H1 (cell line): Measurements from ENCODE around the gene SIPA1L3. TPM values are rescaled to one million over a fixed set of nuclear protein-coding genes. Genes with fewer than 3 reads are reported as not detected.

ENCODE experiments used
- CEBPB ChIP-seq: IDR thresholded peaks from 2 replicates; pipeline ENCODE4 v1.6.1; 2012; ENCODE audit warnings: low read depth, low read length
- CREB1 ChIP-seq: IDR thresholded peaks from 2 replicates; pipeline ENCODE4 v1.6.1; 2012; ENCODE audit warnings: inconsistent platforms
- EGR1 ChIP-seq: IDR thresholded peaks from 2 replicates; pipeline ENCODE4 v1.6.1; 2011; ENCODE audit warnings: low read depth, low read length, borderline replicate concordance
- EZH2 ChIP-seq: fragments of 200-600 bp; sonication (generic); IDR thresholded peaks from 2 replicates; pipeline ENCODE4 v1.7.1; 2012; ENCODE audit warnings: low read depth, mild to moderate bottlenecking, moderate library complexity, low read length, inconsistent platforms; ENCODE audit not compliant: severe bottlenecking
- FOSL1 ChIP-seq: IDR thresholded peaks from 2 replicates; pipeline ENCODE4 v1.6.1; 2011; ENCODE audit warnings: mild to moderate bottlenecking, low read depth, low read length, moderate library complexity; ENCODE audit not compliant: insufficient read depth
- GABPA ChIP-seq: IDR thresholded peaks from 2 replicates; pipeline ENCODE4 v1.6.1; 2011; ENCODE audit warnings: mild to moderate bottlenecking, low read length, moderate library complexity, borderline replicate concordance; ENCODE audit not compliant: insufficient read depth
- GTF2F1 ChIP-seq: IDR thresholded peaks from 2 replicates; pipeline ENCODE4 v1.6.1; 2012; ENCODE audit warnings: low read depth, low read length, improper control_type of control experiment, borderline replicate concordance
- MAFK ChIP-seq: IDR thresholded peaks from 2 replicates; pipeline ENCODE4 v1.6.1; 2012; ENCODE audit warnings: low read depth, mild to moderate bottlenecking, improper control_type of control experiment, low read length
- RFX5 ChIP-seq: IDR thresholded peaks from 2 replicates; pipeline ENCODE4 v1.6.1; 2011; ENCODE audit warnings: low read depth, low read length, improper control_type of control experiment, borderline replicate concordance
- YY1 ChIP-seq: IDR thresholded peaks from 2 replicates; pipeline ENCODE4 v1.6.1; 2011; ENCODE audit warnings: low read depth, mild to moderate bottlenecking, low read length
- ZNF274 ChIP-seq: IDR thresholded peaks from 2 replicates; pipeline ENCODE4 v1.7.0; 2012; ENCODE audit warnings: low read length, borderline replicate concordance; ENCODE audit errors: extremely low read depth
- polyA plus RNA-seq, 7 experiments: library from polyadenylated mRNA; depleted of rRNA in 3 of 7; stranded (reverse) in 5 of 7; unstranded in 2 of 7; fragments of >200 nt in 5 of 7; fragments of 200-250 nt in 2 of 7; gene quantifications; 1 replicate in 5 of 7; 2 replicates in 1 of 7; 4 replicates in 1 of 7; pipeline versions ENCODE4 v1.2.1 to v1.2.3, GENCODE V29; 2011 to 2013; ENCODE audit warnings: missing spikeins in 2 of 7, mixed read lengths in 2 of 7
- total RNA-seq: library from RNA; stranded (reverse); fragmentation: NEBNext Ultra II Directional; extraction: Animal tissue kit (Norgen Biotek cat#: 25700); gene quantifications from 2 replicates; pipeline ENCODE4 v1.2.1, GENCODE V29; 2021
- TF ChIP-seq, protein P1 (sequence below): fragments of 300-600 bp; sonication (generic); IDR thresholded peaks from 2 replicates; pipeline ENCODE4 v1.7.1; 2012; ENCODE audit warnings: low read length, moderate library complexity, mild to moderate bottlenecking, inconsistent platforms; ENCODE audit not compliant: insufficient replicate concordance
- TF ChIP-seq, protein P2 (sequence below): IDR thresholded peaks from 2 replicates; pipeline ENCODE4 v1.6.1; 2012; ENCODE audit warnings: inconsistent platforms

SIPA1L3 gene
- total and polyA plus RNA-seq, 2 of the 8 experiments (the other 6 are each of a cell fraction or from before 2014, with no cell fraction given) = 15.0 to 54.9 TPM

DNA sequence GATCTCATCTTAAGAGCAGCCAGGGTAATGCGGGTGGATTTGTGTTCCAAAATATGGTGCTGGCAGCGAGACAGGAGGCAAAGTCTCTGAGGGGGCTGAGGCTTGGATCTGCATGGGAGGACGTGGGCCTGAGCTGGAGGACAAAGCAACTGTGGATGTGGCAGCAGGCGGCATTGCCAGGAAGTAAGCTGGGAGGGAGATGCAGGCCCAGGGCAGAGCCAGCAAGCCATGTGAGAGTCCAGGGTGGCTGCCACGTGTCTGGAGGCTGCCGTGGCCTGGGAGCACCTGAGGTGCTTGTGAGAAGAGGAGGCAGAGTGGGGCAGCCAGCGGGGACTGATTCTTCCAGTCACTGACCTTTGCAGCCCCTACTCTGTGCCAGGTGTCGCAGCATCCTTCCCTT, 265.0 kb downstream of the SIPA1L3 start (continued):
- TF ChIP-seq, protein P1, sequence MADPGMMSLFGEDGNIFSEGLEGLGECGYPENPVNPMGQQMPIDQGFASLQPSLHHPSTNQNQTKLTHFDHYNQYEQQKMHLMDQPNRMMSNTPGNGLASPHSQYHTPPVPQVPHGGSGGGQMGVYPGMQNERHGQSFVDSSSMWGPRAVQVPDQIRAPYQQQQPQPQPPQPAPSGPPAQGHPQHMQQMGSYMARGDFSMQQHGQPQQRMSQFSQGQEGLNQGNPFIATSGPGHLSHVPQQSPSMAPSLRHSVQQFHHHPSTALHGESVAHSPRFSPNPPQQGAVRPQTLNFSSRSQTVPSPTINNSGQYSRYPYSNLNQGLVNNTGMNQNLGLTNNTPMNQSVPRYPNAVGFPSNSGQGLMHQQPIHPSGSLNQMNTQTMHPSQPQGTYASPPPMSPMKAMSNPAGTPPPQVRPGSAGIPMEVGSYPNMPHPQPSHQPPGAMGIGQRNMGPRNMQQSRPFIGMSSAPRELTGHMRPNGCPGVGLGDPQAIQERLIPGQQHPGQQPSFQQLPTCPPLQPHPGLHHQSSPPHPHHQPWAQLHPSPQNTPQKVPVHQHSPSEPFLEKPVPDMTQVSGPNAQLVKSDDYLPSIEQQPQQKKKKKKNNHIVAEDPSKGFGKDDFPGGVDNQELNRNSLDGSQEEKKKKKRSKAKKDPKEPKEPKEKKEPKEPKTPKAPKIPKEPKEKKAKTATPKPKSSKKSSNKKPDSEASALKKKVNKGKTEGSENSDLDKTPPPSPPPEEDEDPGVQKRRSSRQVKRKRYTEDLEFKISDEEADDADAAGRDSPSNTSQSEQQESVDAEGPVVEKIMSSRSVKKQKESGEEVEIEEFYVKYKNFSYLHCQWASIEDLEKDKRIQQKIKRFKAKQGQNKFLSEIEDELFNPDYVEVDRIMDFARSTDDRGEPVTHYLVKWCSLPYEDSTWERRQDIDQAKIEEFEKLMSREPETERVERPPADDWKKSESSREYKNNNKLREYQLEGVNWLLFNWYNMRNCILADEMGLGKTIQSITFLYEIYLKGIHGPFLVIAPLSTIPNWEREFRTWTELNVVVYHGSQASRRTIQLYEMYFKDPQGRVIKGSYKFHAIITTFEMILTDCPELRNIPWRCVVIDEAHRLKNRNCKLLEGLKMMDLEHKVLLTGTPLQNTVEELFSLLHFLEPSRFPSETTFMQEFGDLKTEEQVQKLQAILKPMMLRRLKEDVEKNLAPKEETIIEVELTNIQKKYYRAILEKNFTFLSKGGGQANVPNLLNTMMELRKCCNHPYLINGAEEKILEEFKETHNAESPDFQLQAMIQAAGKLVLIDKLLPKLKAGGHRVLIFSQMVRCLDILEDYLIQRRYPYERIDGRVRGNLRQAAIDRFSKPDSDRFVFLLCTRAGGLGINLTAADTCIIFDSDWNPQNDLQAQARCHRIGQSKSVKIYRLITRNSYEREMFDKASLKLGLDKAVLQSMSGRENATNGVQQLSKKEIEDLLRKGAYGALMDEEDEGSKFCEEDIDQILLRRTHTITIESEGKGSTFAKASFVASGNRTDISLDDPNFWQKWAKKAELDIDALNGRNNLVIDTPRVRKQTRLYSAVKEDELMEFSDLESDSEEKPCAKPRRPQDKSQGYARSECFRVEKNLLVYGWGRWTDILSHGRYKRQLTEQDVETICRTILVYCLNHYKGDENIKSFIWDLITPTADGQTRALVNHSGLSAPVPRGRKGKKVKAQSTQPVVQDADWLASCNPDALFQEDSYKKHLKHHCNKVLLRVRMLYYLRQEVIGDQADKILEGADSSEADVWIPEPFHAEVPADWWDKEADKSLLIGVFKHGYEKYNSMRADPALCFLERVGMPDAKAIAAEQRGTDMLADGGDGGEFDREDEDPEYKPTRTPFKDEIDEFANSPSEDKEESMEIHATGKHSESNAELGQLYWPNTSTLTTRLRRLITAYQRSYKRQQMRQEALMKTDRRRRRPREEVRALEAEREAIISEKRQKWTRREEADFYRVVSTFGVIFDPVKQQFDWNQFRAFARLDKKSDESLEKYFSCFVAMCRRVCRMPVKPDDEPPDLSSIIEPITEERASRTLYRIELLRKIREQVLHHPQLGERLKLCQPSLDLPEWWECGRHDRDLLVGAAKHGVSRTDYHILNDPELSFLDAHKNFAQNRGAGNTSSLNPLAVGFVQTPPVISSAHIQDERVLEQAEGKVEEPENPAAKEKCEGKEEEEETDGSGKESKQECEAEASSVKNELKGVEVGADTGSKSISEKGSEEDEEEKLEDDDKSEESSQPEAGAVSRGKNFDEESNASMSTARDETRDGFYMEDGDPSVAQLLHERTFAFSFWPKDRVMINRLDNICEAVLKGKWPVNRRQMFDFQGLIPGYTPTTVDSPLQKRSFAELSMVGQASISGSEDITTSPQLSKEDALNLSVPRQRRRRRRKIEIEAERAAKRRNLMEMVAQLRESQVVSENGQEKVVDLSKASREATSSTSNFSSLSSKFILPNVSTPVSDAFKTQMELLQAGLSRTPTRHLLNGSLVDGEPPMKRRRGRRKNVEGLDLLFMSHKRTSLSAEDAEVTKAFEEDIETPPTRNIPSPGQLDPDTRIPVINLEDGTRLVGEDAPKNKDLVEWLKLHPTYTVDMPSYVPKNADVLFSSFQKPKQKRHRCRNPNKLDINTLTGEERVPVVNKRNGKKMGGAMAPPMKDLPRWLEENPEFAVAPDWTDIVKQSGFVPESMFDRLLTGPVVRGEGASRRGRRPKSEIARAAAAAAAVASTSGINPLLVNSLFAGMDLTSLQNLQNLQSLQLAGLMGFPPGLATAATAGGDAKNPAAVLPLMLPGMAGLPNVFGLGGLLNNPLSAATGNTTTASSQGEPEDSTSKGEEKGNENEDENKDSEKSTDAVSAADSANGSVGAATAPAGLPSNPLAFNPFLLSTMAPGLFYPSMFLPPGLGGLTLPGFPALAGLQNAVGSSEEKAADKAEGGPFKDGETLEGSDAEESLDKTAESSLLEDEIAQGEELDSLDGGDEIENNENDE = no peak
- TF ChIP-seq FOSL1 (no peak), EGR1 (no peak), GTF2F1 (no peak), GABPA (no peak), ZNF274 (no peak), CREB1 (no peak), CEBPB (no peak), MAFK (no peak), YY1 (no peak), EZH2 (no peak), RFX5 (no peak)
- TF ChIP-seq, protein P2, sequence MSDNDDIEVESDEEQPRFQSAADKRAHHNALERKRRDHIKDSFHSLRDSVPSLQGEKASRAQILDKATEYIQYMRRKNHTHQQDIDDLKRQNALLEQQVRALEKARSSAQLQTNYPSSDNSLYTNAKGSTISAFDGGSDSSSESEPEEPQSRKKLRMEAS = no peak
